Stimulated activated CD8-positive, alpha-beta memory T cell treated with anti-CD3 and anti-CD28 coated beads, Interleukin-12 subunit alpha, Interleukin-12 subunit beta, amount 100 ng/mL, for 4 hours (primary cell): Measurements from ENCODE around the gene ADGRG1.
"Not testable (repeated sequence)": the region's sequence is repeated elsewhere in the genome, so short reads cannot be mapped to it uniquely, and the experiment has no call there.

Experiments used
- DNase-seq: peaks from one replicate; pipeline ENCODE4 v3.0.0-alpha.2; 2020; ENCODE audit warnings: low read depth

Gene ADGRG1

DNA sequence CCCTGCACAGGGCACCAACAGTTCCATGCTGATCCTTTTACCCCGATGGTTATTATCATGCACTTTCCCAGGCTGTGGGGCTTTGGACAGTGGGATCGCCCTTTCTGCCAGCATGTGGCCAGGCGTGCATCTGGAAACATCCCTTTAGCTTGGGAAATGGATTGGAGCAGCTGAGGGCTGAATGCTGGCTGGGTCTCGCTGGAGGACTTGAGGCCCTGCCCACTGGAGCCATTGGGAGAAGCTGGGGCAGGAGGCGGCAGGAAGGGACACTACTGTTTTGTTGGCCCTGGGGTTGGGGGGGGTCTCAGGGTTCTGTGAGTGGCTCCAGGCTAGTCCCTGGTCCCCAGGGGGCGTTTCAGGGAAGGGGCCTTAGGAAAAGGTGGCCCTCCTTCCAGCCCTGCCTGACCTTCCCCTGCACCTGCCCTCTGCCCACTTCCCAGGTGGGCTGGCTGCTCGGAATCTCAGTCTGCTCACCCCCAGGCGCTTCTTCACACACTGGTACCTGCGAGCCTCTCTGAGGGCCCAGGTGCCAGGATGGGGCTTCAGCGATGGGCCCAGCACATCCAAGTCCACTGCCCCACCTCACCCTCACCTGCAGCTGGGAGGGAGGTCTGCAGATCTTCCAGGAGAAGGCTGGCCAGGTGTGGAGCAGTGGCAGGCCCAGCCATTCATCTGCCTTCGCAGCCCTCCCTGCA, 38.1 kb downstream of the ADGRG1 start:
- DNase-seq: no peak

DNA sequence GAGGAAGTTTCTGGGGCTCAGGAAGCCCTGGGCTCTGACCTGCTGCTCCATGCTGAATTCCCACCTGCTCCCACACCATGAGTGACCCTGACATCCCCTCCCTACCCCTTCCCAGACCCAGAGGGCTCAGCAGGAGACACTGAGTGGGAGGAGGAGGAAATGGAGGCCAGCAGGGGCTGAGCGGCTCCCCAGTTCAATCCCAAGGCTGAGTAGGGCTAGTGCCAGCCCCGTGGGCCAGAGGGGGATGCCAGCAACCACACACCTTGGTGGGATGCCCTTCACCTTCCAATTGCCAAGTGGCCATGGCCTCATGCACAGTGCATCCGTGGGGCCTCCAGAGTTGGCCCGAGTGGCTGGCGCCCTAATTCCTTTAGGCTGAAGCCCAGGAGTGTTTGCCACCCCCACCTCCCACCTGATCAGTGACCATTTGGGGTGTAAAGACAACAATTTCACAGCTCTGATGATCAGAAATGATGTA, 38.7 kb downstream of the ADGRG1 start:
- no peak for DNase-seq

DNA sequence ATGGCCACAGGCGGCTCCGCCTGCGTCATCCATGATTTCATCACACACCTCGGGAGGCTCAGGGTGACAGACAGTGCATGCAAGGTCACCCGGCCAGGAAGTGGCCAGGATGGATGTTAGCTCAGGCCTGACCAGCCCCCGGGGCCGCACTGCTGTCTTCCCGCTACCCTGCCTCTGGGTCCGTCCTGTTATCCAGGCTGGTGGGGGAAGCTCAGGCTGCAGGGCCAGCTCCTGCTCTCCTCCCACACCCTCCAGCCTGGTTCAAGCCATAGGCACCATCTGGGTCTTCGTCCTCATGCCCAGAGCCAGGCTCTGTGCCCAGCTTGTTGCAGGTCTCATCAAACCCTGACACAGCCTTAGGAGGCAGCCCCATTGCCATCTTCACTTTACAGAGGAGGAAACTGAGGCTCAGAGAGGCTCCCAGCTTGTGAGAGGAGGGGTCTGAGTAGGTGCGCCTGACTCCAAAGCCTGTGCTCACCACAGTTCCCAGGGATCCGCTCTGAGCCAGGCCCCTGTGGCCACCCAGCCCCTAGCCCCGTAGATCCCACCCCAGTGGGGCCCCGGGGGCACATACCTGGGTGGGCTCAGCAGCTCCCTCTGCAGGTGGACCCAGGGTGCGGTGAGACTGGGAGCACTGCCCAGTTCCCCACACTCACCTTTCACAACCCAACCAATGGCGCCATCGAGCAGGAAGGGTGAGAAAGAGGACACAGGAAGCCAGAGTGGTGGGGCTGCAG, 39.3 kb downstream of the ADGRG1 start:
- no peak for DNase-seq

DNA sequence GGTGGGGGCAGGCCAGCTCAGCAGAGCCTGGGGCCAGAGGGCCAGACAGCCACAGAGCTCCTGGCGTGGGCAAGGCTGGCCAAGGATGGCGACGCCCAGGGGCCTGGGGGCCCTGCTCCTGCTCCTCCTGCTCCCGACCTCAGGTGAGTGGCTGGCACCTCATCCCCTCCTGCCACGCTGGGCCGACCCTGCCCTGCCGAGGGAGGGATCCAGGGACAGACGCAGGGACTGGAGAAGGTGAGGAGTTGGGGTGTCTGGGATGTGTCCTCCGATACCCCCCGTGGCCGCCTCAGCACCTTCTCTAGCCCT, 39.8 kb downstream of the ADGRG1 start, which contains the start of gene ADGRG3:
Gene ADGRG3 (plus strand): TSS at position 44 of the 309 bp plus-strand sequence. CDS start 42 bp downstream, at position 86.
- DNase-seq: no peak

DNA sequence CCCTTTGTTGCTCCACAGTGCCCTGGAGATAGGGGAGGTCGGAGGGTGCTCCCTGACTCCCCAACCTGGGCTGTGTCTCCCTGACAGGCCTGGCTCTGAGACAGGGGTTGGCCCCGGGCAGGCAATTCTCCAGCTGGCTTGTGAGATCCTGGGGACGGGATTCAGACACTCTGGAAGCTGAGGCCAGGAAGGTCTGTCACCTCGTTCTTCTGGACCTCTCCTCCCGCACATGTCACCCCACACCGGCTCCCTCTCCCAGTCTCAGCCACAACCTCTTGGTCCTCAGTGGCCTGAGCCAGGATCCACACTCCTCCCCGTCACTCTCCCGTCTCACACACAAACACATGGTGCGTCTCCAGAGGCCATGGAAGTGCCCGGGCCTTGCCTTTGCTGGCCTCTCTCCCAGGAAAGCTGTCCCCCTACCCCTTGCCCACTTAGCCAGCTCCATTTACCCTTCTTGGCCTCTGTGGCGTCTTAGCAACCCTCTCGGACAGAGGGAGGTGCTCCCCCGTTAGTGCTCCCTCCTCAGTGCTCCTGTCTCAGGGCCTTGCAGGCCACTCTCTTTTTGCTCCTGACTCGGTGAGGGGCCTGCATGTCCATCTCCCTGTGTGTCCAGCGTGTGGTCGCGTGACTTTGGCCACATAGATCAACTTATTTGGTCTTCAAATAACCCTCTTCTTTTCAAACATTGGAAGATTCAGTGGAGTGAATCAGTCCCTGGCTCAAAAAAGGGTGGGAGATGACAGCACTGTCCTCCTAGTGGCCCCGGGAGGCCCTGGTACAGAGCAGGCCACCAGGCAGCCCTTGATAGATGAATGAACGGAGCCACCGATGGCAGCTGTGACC, 40.4 kb downstream of the ADGRG1 start:
- DNase-seq: no peak

DNA sequence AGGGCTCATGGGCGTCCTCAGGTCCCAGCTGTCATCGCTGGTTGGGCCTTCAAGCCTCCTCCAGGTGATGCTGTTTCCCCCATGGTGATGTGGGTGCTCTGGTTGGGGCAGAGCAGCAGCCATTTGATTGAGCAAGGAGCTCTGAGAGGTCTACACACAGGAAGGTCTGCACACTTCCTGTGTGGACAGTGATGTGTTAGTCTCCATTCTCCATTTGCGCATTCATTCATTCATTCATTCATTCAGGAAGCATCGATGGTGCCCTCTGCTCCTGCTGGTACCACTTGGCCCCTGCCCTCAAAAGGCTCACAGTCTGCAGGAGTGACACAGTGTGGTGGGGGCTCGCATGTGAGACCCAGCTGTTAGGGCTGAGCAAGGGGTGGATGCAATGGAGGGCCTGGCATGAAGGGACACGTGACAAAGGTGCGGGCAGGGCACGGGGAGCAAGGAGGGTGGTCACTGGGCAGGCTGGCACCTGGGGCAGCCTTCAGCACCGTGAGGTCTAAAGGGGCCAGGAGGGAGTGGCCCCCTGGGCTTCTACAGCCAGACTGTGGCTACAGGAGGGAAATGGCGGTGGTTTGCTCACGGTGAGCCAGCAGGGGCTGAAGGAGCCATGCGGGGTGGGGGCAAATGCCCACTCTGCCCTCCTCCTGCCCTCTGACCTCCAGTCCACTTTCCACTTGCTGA, 41.2 kb downstream of the ADGRG1 start:
- DNase-seq: no peak

DNA sequence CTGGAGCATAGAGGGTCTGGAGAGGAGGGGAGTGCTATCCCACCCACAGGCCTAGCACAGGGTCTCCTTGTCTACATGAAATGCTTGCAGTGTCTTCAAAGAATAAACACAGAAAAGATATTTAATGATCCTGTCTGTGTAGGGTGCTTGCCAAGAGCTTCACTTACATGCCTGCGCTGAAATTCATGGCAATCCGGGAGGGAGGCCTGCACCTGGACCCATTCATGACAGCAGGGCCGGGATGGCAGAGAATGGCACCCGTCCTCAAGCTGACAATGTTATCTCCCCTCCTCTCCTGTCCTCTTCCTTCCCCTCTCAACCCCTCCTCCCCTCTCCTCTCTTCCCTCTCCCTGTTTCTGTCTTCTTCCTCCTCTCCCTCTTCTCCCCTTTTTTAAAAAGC, 41.8 kb downstream of the ADGRG1 start:
- DNase-seq: no peak

DNA sequence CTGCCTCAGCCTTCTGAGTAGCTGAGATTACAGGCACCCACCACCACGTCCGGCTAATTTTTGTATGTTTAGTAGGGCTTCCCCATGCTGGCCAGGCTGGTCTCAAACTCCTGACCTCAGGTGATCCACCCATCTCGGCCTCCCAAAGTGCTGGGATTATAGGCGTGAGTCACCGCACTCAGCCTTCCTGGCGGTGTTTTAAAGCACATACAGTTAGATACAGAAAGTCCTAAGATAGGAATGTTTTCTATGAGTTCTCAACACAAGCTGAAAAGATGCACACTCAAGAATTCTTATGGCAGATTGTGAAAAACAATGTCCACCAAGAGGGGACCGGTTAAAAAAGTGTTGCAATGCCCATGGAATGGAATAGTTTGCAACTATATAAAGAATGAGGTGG, 43.0 kb downstream of the ADGRG1 start:
- DNase-seq: not testable (repeated sequence)

DNA sequence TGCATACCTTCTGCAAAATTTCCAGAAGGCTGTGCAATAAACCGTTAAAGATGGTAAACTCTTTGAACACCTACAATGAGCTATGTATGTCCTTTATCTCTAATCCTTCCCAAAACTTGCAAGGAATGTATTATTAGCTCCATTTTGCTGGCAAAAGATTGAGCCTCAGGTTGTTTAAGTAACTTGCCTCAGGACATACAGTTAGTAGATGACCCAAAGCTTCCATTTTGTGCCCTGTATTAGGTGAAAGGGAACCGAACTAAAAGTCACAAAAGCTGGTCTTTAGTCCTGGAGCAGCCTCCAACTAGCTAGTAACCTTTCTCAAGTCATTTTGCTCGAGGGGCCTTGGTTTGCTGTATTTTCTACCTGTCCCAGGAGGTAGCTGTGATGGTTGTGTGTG, 44.0 kb downstream of the ADGRG1 start:
- DNase-seq: no peak

DNA sequence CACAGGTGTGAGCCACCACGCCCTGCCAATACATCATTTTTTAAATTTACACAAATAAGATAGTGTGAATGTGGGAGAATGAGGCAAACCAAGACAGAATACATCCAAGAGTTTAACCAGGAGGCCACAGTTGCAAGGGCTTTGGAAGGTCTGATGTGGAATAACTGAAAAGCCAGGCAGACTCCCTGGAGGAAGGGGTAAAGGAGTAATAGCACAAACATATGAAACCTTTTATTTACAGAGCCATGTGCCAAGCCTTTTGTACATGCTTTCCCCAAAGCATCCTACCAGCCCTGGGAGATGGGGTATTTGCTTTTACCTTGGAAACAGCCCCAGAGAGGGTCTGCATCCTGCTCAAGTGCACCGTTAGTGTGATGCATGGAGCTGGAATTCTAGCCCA, 44.4 kb downstream of the ADGRG1 start:
- no peak for DNase-seq

DNA sequence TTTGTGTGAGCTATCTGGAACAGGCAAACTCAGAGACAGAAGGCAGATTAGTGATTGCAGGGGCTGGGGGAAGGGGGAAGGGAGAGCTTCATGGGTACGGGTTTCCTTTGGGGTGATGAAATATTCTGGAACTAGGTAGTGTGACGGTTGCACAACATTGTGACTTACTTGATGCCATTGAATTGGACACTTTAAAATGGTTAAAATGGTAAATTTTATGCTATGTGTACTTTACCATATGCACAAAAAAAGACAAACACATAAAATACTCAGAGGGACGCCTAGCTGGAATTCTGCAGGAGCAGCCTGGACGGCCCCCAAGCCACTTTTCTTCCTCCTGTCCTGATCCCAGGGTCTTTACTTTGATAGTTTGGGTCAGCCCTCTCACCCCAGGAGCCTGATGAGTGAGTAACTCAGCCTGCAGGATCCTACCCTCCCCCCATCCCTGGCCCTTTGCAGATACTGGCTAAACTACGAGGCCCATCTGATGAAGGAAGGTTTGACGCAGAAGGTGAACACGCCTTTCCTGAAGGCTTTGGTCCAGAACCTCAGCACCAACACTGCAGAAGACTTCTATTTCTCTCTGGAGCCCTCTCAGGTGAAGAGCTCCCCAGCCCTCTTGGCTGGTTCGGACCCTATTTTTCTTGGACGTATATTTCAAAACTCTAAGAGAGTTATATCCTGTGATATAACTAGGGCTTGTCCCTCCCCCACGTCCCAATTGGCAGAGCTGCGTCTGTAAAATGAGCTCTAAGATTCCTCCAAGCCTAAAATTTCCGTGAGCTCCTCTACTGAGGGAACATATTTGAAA, 47.5 kb downstream of the ADGRG1 start:
- no peak for DNase-seq

DNA sequence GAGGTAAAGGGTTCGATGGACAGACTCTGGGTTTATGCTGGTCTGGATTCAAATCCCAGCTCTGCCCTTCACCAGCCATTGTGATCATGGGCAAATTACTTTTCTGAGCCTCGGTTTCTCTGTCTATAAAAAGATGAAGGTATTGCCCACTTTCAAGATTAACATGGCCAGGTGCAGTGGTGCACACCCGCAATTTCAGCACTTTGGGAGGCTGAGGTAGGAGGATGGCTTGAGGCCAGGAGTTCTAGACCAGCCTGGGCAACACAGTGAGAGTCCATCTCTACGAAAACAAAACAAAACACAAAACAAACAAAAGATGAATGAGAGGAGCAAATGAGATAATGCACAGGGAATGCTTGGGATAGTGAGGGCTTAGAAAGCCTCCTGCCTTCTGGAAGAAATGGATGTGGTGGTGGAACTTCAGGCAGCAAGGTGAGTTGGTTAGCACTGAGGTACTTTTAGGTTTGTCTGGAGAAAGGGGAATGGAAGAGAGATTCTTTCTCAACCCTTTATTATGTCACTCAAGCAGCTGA, 48.2 kb downstream of the ADGRG1 start:
- no peak for DNase-seq

DNA sequence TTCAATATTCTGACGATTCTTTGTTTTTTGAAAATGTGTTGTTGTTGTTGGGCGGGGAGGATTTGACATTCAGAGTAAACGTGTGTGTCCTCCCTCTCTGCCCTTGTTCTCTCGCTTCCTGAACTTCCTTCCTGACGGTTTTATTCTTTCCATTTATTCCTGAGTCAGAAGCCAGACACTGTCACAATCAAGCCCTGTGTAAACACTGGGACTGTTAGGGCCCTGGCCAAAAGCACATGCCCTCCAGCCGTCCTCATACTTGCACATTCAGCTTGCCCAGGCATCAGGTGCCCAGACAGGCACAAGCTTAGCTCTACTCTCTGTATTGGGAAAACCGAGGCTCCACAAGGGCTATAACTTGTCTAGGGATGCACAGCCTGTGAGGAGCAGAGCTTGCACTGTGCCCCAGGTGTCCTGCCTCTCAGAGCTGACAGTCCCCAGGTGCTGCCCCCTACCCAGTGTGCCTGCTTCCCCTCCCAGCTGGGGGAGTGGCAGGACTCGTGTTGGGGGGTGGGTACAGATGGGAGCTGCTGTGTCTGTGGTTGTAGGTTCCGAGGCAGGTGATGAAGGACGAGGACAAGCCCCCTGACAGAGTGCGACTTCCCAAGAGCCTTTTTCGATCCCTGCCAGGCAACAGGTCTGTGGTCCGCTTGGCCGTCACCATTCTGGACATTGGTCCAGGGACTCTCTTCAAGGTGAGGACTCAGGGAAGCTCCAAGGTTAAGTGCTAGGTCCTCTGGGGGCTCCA, 49.4 kb downstream of the ADGRG1 start:
- no peak for DNase-seq

DNA sequence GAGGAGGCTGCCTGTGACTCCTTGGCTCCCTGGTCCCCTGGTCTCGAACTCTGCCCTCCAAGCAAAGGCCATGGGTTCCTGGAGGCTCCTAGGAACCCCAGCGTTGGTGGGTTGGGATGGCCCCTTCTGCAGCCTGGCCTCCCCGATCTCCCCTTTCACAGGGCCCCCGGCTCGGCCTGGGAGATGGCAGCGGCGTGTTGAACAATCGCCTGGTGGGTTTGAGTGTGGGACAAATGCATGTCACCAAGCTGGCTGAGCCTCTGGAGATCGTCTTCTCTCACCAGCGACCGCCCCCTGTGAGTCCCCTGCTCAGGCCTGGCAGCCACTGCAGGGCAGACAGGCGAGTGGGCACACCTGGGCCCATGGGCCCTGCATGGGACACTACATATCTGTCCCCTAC, 50.6 kb downstream of the ADGRG1 start:
- no peak for DNase-seq

DNA sequence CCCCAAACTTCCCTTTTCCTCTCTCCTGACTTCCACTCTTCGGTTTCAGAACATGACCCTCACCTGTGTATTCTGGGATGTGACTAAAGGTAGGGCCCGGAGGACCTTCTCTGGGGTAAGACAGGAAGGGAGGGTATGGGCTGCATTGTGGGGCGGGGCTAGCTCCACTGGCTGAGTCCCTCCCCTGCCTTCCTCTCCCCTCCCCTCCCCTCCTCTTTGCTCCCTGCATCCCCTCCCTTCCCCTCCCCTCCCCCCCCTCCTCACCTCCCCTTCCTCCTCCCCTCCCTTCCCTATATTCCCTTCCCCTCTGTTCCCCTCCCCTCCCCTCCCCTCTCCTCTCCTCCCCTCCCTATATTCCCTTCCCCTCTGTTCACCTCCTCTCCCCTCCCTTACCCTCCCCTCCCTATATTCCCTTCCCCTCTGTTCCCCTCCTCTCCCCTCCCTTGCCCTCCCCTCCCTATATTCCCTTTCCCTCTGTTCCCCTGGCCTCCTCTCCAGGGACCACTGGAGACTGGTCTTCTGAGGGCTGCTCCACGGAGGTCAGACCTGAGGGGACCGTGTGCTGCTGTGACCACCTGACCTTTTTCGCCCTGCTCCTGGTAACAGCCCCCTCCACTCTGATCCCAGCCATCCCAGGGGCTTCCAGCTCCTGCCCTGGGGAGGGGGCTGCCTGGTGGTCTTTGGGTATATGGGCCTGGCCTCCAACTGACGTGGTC, 51.5 kb downstream of the ADGRG1 start:
- no peak for DNase-seq

DNA sequence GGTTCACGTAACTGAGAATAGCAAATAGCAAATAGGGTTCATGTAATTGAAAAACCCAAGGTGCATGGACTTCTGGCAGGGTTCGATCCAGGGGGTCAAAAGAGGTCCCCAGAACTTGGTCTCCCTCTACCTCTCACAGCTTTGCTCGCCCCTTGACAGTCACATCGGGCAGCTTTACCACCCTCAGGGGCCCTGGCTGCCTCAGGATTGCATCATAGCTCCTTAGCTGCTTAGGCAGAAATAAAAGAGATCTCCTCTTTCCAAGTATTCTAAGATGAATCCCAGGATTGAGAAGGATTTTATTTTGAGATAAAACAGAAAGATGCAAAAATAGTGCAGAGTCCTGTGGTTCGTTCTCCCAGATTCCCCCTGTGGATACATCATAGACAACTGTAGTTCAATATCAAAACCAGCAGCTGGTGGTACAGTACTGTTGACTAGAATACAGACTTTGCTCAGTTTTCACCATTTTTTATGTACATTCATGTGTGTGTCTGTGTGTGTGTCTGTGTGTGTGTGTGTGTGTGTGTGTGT, 52.5 kb downstream of the ADGRG1 start:
- no peak for DNase-seq

DNA sequence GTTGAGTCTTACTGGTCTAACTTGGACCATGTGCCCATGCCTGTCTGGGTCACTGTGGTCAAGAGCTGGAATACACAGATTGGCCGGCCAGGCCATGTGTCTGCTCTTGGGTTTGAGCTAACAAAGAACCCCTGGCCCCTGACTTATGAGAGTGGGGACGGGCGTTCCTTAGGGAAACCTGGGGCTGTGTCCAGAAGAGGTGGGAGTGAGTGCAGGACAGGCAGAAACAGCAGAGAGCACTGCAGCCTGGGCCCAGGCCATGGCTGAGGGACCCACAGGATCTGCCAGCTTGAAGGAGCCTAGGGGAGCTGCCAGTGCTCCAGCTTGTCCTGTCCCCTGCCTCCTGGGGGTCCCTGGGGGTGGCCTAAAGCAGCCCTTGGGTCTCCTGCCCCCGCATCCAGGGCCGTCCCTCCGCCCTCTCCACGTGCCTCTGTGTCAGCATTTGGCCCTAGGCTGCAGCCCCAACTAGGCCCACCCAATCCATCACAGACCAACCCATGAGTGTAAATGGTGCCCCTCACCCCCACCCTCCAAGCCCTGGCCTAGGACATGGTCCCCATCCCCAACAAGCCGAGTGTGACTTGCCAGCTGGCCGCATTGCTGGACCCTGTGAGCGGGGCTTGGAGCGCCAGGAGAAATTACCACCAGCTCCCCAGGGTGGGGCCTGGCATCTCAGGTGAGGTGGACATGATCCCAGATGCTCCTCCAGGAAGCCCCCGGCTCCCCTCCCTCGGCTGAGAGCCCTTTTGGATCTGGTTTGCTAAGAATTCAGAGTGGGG, 53.7 kb downstream of the ADGRG1 start:
- no peak for DNase-seq

DNA sequence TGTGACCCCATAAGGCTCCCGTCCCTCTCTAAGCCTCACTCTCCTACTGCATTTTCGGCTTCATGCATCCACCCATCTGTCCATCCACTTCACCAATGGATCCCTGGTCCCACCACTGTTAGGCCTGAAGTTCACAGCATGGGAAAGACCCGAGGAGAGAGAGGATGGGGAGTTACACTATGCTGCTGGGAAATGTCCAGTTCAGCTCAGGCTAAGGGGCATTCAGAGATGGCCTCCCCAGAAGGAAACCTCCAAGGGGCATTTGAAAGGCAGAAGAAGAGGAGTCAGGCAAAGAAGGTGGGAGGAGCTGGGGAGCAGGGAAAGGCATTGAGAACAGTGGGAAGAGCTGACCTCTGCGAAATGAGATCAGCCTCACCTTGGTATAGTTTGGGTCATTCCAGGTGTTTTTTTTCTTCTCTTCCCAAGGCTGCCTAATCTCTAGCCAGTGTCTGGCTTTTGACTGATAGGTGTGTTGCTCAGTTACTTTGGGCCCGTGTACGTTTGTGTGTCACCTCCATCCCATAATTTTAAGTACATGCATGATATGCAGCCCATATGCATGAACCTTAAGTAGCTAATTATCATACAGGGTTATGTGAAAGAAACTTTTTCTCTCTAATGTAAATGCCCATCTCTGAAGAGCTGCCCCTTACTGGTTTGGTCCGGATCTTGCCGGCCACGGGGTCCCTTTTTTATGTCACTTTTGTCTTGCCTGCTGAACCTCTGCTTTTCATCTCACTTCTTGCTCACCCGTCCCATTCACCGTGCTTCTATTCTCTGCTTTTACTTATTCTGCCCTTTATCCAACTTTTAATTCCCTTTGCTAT, 54.6 kb downstream of the ADGRG1 start:
- DNase-seq: no peak
